K562 (cell line): ENCODE results near the gene HIVEP3. TPM values are rescaled to one million over a fixed set of nuclear protein-coding genes. Genes with fewer than 3 reads are reported as not detected.

Experiments
- COPS2 ChIP-seq: fragments of 450-650 bp; conservative IDR thresholded peaks from 2 replicates; pipeline ENCODE4 v1.6.1; 2016; ENCODE audit warnings: mild to moderate bottlenecking, moderate library complexity
- SIN3A ChIP-seq, 2 experiments: fragments of 150-350 bp in 1 of 2; IDR thresholded peaks; 2 replicates each; pipeline ENCODE4 v1.6.1; 2011 to 2016; ENCODE audit warnings: borderline replicate concordance in 2 of 2, low read depth in 2 of 2, low read length in 2 of 2, mild to moderate bottlenecking in 2 of 2, moderate library complexity in 2 of 2; ENCODE audit not compliant: control insufficient read depth in 1 of 2
- ZNF318 ChIP-seq, 2 experiments: fragments of 450-650 bp; IDR thresholded peaks; 2 replicates each; pipeline ENCODE4 v1.6.1; 2016; ENCODE audit warnings: mild to moderate bottlenecking in 2 of 2, borderline replicate concordance in 1 of 2, low read depth in 1 of 2, moderate library complexity in 1 of 2
- ZNF584 ChIP-seq: fragments of 200-800 bp; sonication (Bioruptor generic); IDR thresholded peaks from 2 replicates; pipeline ENCODE4 v1.6.1; 2016; ENCODE audit warnings: low read depth, mild to moderate bottlenecking, missing genetic modification characterization, missing compliant biosample characterization
- ZNF76 ChIP-seq: fragments of 250-450 bp; sonication (Bioruptor Pico); IDR thresholded peaks from 2 replicates; pipeline ENCODE4 v1.4.0; 2020; ENCODE audit warnings: mild to moderate bottlenecking, moderate library complexity, borderline replicate concordance
- polyA plus RNA-seq, 8 experiments: library from polyadenylated mRNA; depleted of rRNA in 4 of 8; stranded (reverse) in 5 of 8; unstranded in 3 of 8; fragments of >200 nt; fragmentation: Nextera tagmentation in 2 of 8; fragmentation: Illumina TruSeq in 1 of 8; extraction: Ambion mirVana in 2 of 8; extraction: Trizol in 1 of 8; gene quantifications; 2 replicates each; pipeline versions ENCODE4 v1.2.1 to v1.2.3, GENCODE V29; 2011 to 2014; ENCODE audit warnings: inconsistent platforms in 1 of 8, missing spikeins in 1 of 8
- total RNA-seq, 7 experiments: library from RNA; depleted of rRNA in 6 of 7; stranded (reverse); fragments of >200 nt in 6 of 7; fragmentation: Illumina TruSeq in 2 of 7; extraction: Trizol in 2 of 7; gene quantifications; 2 replicates each; pipeline versions ENCODE4 v1.2.1 to v1.2.3, GENCODE V29; 2011 to 2021; ENCODE audit warnings: low replicate concordance in 1 of 7
- TF ChIP-seq, protein P1 (sequence below), 2 experiments: IDR thresholded peaks in 1 of 2; conservative IDR thresholded peaks in 1 of 2; 2 replicates each; pipeline ENCODE4 v1.6.1; 2016; ENCODE audit warnings: low read depth in 2 of 2, mild to moderate bottlenecking in 1 of 2, missing compliant biosample characterization in 1 of 2, missing genetic modification characterization in 1 of 2, moderate library complexity in 1 of 2
- TF ChIP-seq, protein P2 (sequence below), 2 experiments: IDR thresholded peaks; 2 replicates each; pipeline ENCODE4 v1.6.1; 2012; ENCODE audit warnings: improper control_type of control experiment in 2 of 2, low read depth in 2 of 2, low read length in 2 of 2, borderline replicate concordance in 1 of 2

The HIVEP3 gene
- total and polyA plus RNA-seq, 9 of the 15 experiments (the other 6 are each of a cell fraction or from before 2014, with no cell fraction given) = 0.09 to 0.58 (median 0.34) TPM; not detected in 1

DNA sequence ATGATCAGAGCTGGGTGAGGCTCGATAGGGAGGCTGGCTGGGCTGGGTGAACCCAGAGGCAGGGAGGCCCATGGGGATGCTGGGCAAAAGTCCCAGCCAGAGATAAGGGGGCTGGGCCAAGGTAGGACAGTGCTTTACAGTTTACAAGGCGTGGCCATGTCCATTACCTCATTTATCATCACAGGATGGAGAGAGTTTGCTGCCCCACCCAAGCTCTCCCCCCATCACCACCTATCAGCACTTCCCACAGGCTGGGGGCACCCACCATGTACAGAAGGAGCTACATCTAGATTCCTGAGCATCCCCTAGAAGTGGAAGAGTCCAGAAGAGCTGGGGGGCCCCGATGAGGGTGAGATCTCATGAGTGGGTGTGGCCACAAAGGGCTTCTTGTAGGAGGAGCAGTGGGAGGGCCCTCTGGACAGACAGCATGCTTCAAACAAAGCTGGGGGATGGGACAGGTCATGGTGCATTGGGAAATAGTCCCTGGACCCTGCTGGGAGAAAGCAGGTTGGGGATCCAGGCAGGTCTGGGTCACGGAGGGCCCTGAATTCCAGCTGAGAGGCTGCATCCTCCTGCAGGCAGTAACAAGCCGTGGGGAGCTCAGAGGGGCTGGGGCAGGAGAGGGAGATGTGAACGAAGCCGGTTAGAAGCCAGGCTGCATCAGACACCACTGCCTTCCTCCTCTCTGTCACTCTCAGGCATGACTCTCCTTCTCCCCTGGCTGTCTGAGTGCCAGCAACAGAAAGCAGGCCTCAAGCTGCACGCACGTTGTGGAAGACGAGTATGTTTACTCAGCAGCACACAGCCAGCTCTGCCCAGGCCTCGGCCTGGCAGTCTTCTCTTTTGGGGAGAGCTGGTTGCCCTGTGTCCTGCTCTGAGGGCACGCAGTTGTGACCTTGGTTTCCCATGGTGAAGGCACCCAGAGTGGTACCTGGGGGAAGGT lies 202.3 kb downstream of the HIVEP3 start (continued):
- TF ChIP-seq, protein P1, sequence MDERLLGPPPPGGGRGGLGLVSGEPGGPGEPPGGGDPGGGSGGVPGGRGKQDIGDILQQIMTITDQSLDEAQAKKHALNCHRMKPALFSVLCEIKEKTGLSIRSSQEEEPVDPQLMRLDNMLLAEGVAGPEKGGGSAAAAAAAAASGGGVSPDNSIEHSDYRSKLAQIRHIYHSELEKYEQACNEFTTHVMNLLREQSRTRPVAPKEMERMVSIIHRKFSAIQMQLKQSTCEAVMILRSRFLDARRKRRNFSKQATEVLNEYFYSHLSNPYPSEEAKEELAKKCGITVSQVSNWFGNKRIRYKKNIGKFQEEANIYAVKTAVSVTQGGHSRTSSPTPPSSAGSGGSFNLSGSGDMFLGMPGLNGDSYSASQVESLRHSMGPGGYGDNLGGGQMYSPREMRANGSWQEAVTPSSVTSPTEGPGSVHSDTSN (CRISPR knock-in tag; IDR thresholded peaks at IDR 0.05; ENCODE audit: low read depth) = no peak
- TF ChIP-seq, protein P1 (tag; conservative IDR thresholded peaks at IDR 0.05; ENCODE audit: low read depth) = peak; percentile 72
- no peak for TF ChIP-seq ZNF76 (CRISPR knock-in tag)
- no peak for TF ChIP-seq COPS2
- no peak for TF ChIP-seq ZNF584
- TF ChIP-seq, protein P2, sequence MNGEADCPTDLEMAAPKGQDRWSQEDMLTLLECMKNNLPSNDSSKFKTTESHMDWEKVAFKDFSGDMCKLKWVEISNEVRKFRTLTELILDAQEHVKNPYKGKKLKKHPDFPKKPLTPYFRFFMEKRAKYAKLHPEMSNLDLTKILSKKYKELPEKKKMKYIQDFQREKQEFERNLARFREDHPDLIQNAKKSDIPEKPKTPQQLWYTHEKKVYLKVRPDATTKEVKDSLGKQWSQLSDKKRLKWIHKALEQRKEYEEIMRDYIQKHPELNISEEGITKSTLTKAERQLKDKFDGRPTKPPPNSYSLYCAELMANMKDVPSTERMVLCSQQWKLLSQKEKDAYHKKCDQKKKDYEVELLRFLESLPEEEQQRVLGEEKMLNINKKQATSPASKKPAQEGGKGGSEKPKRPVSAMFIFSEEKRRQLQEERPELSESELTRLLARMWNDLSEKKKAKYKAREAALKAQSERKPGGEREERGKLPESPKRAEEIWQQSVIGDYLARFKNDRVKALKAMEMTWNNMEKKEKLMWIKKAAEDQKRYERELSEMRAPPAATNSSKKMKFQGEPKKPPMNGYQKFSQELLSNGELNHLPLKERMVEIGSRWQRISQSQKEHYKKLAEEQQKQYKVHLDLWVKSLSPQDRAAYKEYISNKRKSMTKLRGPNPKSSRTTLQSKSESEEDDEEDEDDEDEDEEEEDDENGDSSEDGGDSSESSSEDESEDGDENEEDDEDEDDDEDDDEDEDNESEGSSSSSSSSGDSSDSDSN (IDR thresholded peaks at IDR 0.05; ENCODE audit: borderline replicate concordance in 1 of 2, low read depth in 2 of 2, low read length in 2 of 2) = no peak
- no peak for TF ChIP-seq ZNF318 (IDR thresholded peaks at IDR 0.05; ENCODE audit: borderline replicate concordance in 1 of 2, low read depth in 1 of 2)
- no peak for TF ChIP-seq SIN3A (IDR thresholded peaks at IDR 0.05; ENCODE audit: borderline replicate concordance in 2 of 2, control insufficient read depth in 1 of 2, low read depth in 2 of 2, low read length in 2 of 2)
